HepG2 (cell line): Measurements from ENCODE around the gene ITGA2. TPM values are rescaled to one million over a fixed set of nuclear protein-coding genes. Genes with fewer than 3 reads are reported as not detected.

Experiments
- ATAC-seq: fragments of 200-7000 bp; cut with Tn5 transposase; 3 replicates; pipeline ENCODE4 v1.9.1; 2020; ENCODE audit warnings: mild to moderate bottlenecking, moderate library complexity
- BruUV-seq: library from RNA; stranded (reverse); fragments of 400-500 nt; replicated peaks from 2 replicates; lab custom pipeline; 2021; lab: Mats Ljungman, UMichigan
- CTCF ChIA-PET: fragments of 300-600 bp; formaldehyde crosslinking; extraction: SDS; loops from one replicate; lab custom pipeline; 2021; ENCODE audit warnings: low total read pairs, inconsistent platforms, low intra/inter-chr PET ratio; lab: Yijun Ruan, JAX
- POLR2A ChIA-PET: fragments of 350-600 bp; sonication (Branson Sonifier 250); formaldehyde crosslinking; loops from one replicate; lab custom pipeline; 2020; ENCODE audit warnings: antibody characterized with exemption, inconsistent platforms; lab: Yijun Ruan, JAX
- DNase-seq: peaks from one replicate; pipeline ENCODE4 v3.0.0-alpha.2; 2015; ENCODE audit warnings: low spot score
- FAIRE-seq: peaks from 3 replicates; lab custom pipeline; 2011; peaks lifted over from hg19 to GRCh38; lab: Jason Lieb, UNC
- H2AFZ ChIP-seq: one replicate; pipeline ENCODE4 v1.6.1; 2011; ENCODE audit warnings: low read length, inconsistent platforms
- H3K27ac ChIP-seq: fragments of 300-600 bp; 3 replicates; pipeline ENCODE4 v1.8.0; 2011; ENCODE audit warnings: mixed run types, mild to moderate bottlenecking, mixed read lengths, low read length, inconsistent platforms; ENCODE audit not compliant: insufficient read depth; ENCODE audit errors: extremely low read length
- H3K27me3 ChIP-seq, 2 experiments: fragments of 200-600 bp in 1 of 2; 2 replicates in 1 of 2; 3 replicates in 1 of 2; pipeline versions ENCODE4 v1.6.0 to v1.8.0; 2011; ENCODE audit warnings: low read length in 2 of 2, mild to moderate bottlenecking in 2 of 2, moderate library complexity in 2 of 2, inconsistent platforms in 1 of 2; ENCODE audit not compliant: insufficient read depth in 2 of 2, control insufficient read depth in 1 of 2
- H3K36me3 ChIP-seq, 2 experiments: fragments of 200-600 bp in 1 of 2; replicated peaks in 1 of 2; 2 replicates in 1 of 2; 3 replicates in 1 of 2; pipeline versions ENCODE4 v1.5.1 to v1.8.0; 2011; ENCODE audit warnings: low read length in 2 of 2, inconsistent platforms in 1 of 2; ENCODE audit not compliant: insufficient read depth in 2 of 2, control insufficient read depth in 1 of 2
- H3K4me1 ChIP-seq: 2 replicates; pipeline ENCODE4 v1.5.1; 2012; ENCODE audit warnings: low read length, inconsistent platforms; ENCODE audit not compliant: insufficient read depth
- H3K4me2 ChIP-seq: 2 replicates; pipeline ENCODE4 v1.6.0; 2011; ENCODE audit warnings: low read depth, low read length, inconsistent platforms
- H3K4me3 ChIP-seq, 3 experiments: fragments of 200-600 bp in 1 of 3; sonication (generic), shearing (Covaris generic) in 1 of 3; replicated peaks in 1 of 3; 2 replicates each; pipeline ENCODE4 v1.5.1; 2011 to 2016; ENCODE audit warnings: low read length in 3 of 3, inconsistent platforms in 2 of 3, low read depth in 2 of 3, mild to moderate bottlenecking in 2 of 3, control low read depth in 1 of 3, mixed read lengths in 1 of 3; ENCODE audit not compliant: insufficient read depth in 1 of 3
- H3K79me2 ChIP-seq: one replicate; pipeline ENCODE4 v1.6.1; 2011; ENCODE audit warnings: low read length, inconsistent platforms; ENCODE audit not compliant: insufficient read depth
- H3K9ac ChIP-seq: 2 replicates; pipeline ENCODE4 v1.6.0; 2011; ENCODE audit warnings: mild to moderate bottlenecking, low read depth, low read length, inconsistent platforms; ENCODE audit not compliant: insufficient read depth
- H3K9me3 ChIP-seq: 2 replicates; pipeline ENCODE4 v1.5.1; 2012; ENCODE audit warnings: mild to moderate bottlenecking, low read length
- H4K20me1 ChIP-seq: 2 replicates; pipeline ENCODE4 v1.6.0; 2011; ENCODE audit warnings: inconsistent platforms, mild to moderate bottlenecking, low read length, moderate library complexity; ENCODE audit not compliant: insufficient read depth
- FUBP1 ChIP-seq: sonication (generic); formaldehyde crosslinking; IDR thresholded peaks from 2 replicates; pipeline ENCODE4 v1.5.1; 2020; ENCODE audit warnings: missing genetic modification reagents, mild to moderate bottlenecking, borderline replicate concordance
- GATAD2A ChIP-seq: IDR thresholded peaks from 2 replicates; pipeline ENCODE4 v1.6.1; 2016
- MAZ ChIP-seq, 2 experiments: sonication (generic) in 1 of 2; formaldehyde crosslinking in 1 of 2; IDR thresholded peaks; 2 replicates each; pipeline versions ENCODE4 v1.5.0 to v1.6.1; 2012 to 2020; ENCODE audit warnings: low read depth in 2 of 2, mild to moderate bottlenecking in 2 of 2, borderline replicate concordance in 1 of 2, improper control_type of control experiment in 1 of 2, low read length in 1 of 2, missing genetic modification reagents in 1 of 2, moderate library complexity in 1 of 2
- MED1 ChIP-seq: sonication (generic); formaldehyde crosslinking; IDR thresholded peaks from 2 replicates; pipeline ENCODE4 v1.4.0; 2020; ENCODE audit warnings: missing genetic modification reagents
- MEF2D ChIP-seq: sonication (generic); formaldehyde crosslinking; IDR thresholded peaks from 2 replicates; pipeline ENCODE4 v1.5.1; 2020; ENCODE audit warnings: mild to moderate bottlenecking, missing genetic modification reagents
- NCOA2 ChIP-seq: sonication (generic); formaldehyde crosslinking; IDR thresholded peaks from 2 replicates; pipeline ENCODE4 v1.8.0; 2022; ENCODE audit warnings: inconsistent platforms
- RFXAP ChIP-seq: sonication (generic); formaldehyde crosslinking; IDR thresholded peaks from 2 replicates; pipeline ENCODE4 v1.4.0; 2020; ENCODE audit warnings: missing genetic modification reagents, borderline replicate concordance
- RXRB ChIP-seq: IDR thresholded peaks from 2 replicates; pipeline ENCODE4 v1.6.1; 2016; ENCODE audit warnings: borderline replicate concordance, missing genetic modification reagents, missing compliant biosample characterization
- SALL1 ChIP-seq: sonication (generic); formaldehyde crosslinking; IDR thresholded peaks from 2 replicates; pipeline ENCODE4 v1.8.0; 2022; ENCODE audit warnings: mild to moderate bottlenecking, missing genetic modification reagents
- SAP130 ChIP-seq: IDR thresholded peaks from 2 replicates; pipeline ENCODE4 v1.6.1; 2016; ENCODE audit warnings: low read depth
- TAF15 ChIP-seq: fragments of 200-400 bp; formaldehyde crosslinking; IDR thresholded peaks from one replicate; pipeline ENCODE4 v1.6.1; 2018; ENCODE audit warnings: mild to moderate bottlenecking, low read depth, low read length; ENCODE audit not compliant: poor library complexity, severe bottlenecking
- TEAD3 ChIP-seq: optimal IDR thresholded peaks from 2 replicates; pipeline ENCODE3; 2016; ENCODE audit warnings: borderline replicate concordance
- YEATS4 ChIP-seq: sonication (generic); formaldehyde crosslinking; IDR thresholded peaks from 2 replicates; pipeline ENCODE4 v1.4.0; 2020; ENCODE audit warnings: missing genetic modification reagents, borderline replicate concordance
- ZC3H4 ChIP-seq: sonication (generic); formaldehyde crosslinking; IDR thresholded peaks from 2 replicates; pipeline ENCODE4 v1.4.0; 2020; ENCODE audit warnings: missing genetic modification reagents, borderline replicate concordance
- ZNF12 ChIP-seq: sonication (generic); formaldehyde crosslinking; IDR thresholded peaks from 2 replicates; pipeline ENCODE4 v1.5.0; 2020; ENCODE audit warnings: missing genetic modification reagents
- ZNF326 ChIP-seq: sonication (generic); formaldehyde crosslinking; IDR thresholded peaks from 2 replicates; pipeline ENCODE4 v1.4.0; 2020; ENCODE audit warnings: missing genetic modification reagents, borderline replicate concordance
- ZNF790 ChIP-seq: sonication (generic); formaldehyde crosslinking; IDR thresholded peaks from 2 replicates; pipeline ENCODE4 v1.8.0; 2022; ENCODE audit warnings: missing genetic modification reagents, mild to moderate bottlenecking, borderline replicate concordance
- WGBS: methylation state at CpG from one replicate; pipeline ENCODE4 v1.1.6; 2017; ENCODE audit warnings: low lambda C conversion rate; 5-methylcytosine and 5-hydroxymethylcytosine counted together
- in situ Hi-C: cut with HindIII; loops from 2 replicates; pipeline ENCODE4 v1.10.0; 2017; ENCODE audit warnings: low pct_unique_long_range_greater_than_20kb; ENCODE audit not compliant: extremely low pct_ligation_motif_present
- intact Hi-C: fragments of 100-400 bp; cut with micrococcal nuclease; formaldehyde crosslinking; loops from one replicate; pipeline ENCODE4 v1.10.0; 2022; ENCODE audit not compliant: unreplicated experiment
- polyA plus RNA-seq, 8 experiments: library from polyadenylated mRNA; depleted of rRNA in 3 of 8; stranded (reverse) in 7 of 8; unstranded in 1 of 8; fragments of >200 nt; fragmentation: Illumina TruSeq in 4 of 8; extraction: Trizol in 4 of 8; gene quantifications; 2 replicates each; pipeline versions ENCODE4 v1.2.1 to v1.2.3, GENCODE V29; 2011 to 2016; ENCODE audit warnings: low read depth in 4 of 8, missing spikeins in 1 of 8, mixed read lengths in 1 of 8; ENCODE audit not compliant: insufficient read depth in 1 of 8
- total RNA-seq, 5 experiments: library from RNA; depleted of rRNA; stranded (reverse); fragments of >200 nt; fragmentation: Illumina TruSeq; extraction: Trizol; gene quantifications; 2 replicates each; pipeline ENCODE4 v1.2.3, GENCODE V29; 2016; ENCODE audit warnings: low read depth in 1 of 5
- TF ChIP-seq, protein P1 (sequence below): sonication (generic); formaldehyde crosslinking; conservative IDR thresholded peaks from 2 replicates; pipeline ENCODE4 v1.4.0; 2020; ENCODE audit warnings: mild to moderate bottlenecking, missing genetic modification reagents, moderate library complexity
- TF ChIP-seq, protein P2 (sequence below): sonication (generic); formaldehyde crosslinking; IDR thresholded peaks from 2 replicates; pipeline ENCODE4 v1.5.1; 2020; ENCODE audit warnings: mild to moderate bottlenecking, moderate library complexity, missing genetic modification reagents

Gene ITGA2
- total and polyA plus RNA-seq, 2 of the 13 experiments (the other 11 are each of a cell fraction or from before 2014, with no cell fraction given): 15.8 to 58.3 TPM

DNA sequence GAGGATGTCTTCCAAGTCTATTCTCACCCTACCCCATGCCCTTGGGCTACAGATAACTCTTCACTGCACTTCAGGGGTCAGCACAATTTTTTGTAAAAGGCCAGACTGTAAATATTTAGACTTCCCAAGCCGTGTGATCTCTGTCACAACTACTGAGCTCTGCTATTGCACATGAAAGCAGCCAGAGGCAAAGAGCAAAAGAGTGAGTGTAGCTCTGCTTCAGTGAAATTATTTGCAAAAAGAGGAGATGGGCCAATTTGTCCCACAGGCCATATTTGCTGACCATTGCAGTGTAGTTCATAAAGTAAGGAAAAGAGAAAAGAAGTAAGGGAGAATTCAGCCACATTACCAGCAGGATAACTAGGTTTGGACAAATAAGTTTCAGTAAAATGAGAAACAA lies 127.4 kb downstream of the ITGA2 start:
- no peak for FAIRE-seq
- H3K9ac ChIP-seq: no peak overlapping the region
- ChIA-PET CTCF (no interaction called here), POLR2A (no interaction called here)
- no peaks in the 10 kb centered on the region for H4K20me1 ChIP-seq
- no peaks in the 10 kb centered on the region for H3K79me2 ChIP-seq
- 0% methylated on average over 1 of the region's 1 CpG for WGBS
- no peak overlapping the region for H3K4me2 ChIP-seq
- no peak overlapping the region for H3K27ac ChIP-seq
- BruUV-seq: no TSS peak
- intact Hi-C loops: no loop called here
- H3K27me3 ChIP-seq: no peaks in the 10 kb centered on the region; a peak in 1 of 5 replicates
- in situ Hi-C loops: no loop called here
- no peaks in the 10 kb centered on the region for H3K9me3 ChIP-seq
- H2AFZ ChIP-seq: no peak overlapping the region
- ATAC-seq: peak; percentile 81
- DNase-seq: peak; percentile 52
- H3K4me1 ChIP-seq: peaks cover 42% of the 10 kb centered on the region
- no peaks in the 10 kb centered on the region for H3K36me3 ChIP-seq
- no peak overlapping the region for H3K4me3 ChIP-seq
- TF ChIP-seq ZNF326 (CRISPR knock-in tag) (no peak), ZNF790 (CRISPR knock-in tag) (no peak), GATAD2A (CRISPR knock-in tag) (peak; percentile 38; the same call in 1 of the 2 replicates), RXRB (peak; percentile 52; the same call in 1 of the 2 replicates), NCOA2 (peak; percentile 45; the same call in 1 of the 2 replicates), TAF15 (no peak), ZNF12 (CRISPR knock-in tag) (0 out of 2 replicates have a peak, but pooled peaks have one; percentile 39), SALL1 (CRISPR knock-in tag) (peak; percentile 46; the same call in 1 of the 2 replicates), YEATS4 (peak; percentile 29; the same call in 1 of the 2 replicates), MAZ (IDR thresholded peaks at IDR 0.05; ENCODE audit: borderline replicate concordance, low read depth, low read length) (no peak), MAZ (CRISPR knock-in tag; IDR thresholded peaks at IDR 0.05; ENCODE audit: low read depth) (no peak), ZC3H4 (CRISPR knock-in tag) (no peak), SAP130 (CRISPR knock-in tag) (peak; percentile 40), RFXAP (CRISPR knock-in tag) (no peak), MEF2D (CRISPR knock-in tag) (no peak), FUBP1 (no peak), MED1 (CRISPR knock-in tag) (peak; percentile 73), TEAD3 (CRISPR knock-in tag) (peak; percentile 22)
- TF ChIP-seq, protein P1, sequence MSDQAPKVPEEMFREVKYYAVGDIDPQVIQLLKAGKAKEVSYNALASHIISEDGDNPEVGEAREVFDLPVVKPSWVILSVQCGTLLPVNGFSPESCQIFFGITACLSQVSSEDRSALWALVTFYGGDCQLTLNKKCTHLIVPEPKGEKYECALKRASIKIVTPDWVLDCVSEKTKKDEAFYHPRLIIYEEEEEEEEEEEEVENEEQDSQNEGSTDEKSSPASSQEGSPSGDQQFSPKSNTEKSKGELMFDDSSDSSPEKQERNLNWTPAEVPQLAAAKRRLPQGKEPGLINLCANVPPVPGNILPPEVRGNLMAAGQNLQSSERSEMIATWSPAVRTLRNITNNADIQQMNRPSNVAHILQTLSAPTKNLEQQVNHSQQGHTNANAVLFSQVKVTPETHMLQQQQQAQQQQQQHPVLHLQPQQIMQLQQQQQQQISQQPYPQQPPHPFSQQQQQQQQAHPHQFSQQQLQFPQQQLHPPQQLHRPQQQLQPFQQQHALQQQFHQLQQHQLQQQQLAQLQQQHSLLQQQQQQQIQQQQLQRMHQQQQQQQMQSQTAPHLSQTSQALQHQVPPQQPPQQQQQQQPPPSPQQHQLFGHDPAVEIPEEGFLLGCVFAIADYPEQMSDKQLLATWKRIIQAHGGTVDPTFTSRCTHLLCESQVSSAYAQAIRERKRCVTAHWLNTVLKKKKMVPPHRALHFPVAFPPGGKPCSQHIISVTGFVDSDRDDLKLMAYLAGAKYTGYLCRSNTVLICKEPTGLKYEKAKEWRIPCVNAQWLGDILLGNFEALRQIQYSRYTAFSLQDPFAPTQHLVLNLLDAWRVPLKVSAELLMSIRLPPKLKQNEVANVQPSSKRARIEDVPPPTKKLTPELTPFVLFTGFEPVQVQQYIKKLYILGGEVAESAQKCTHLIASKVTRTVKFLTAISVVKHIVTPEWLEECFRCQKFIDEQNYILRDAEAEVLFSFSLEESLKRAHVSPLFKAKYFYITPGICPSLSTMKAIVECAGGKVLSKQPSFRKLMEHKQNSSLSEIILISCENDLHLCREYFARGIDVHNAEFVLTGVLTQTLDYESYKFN: peak; percentile 67
- TF ChIP-seq, protein P2, sequence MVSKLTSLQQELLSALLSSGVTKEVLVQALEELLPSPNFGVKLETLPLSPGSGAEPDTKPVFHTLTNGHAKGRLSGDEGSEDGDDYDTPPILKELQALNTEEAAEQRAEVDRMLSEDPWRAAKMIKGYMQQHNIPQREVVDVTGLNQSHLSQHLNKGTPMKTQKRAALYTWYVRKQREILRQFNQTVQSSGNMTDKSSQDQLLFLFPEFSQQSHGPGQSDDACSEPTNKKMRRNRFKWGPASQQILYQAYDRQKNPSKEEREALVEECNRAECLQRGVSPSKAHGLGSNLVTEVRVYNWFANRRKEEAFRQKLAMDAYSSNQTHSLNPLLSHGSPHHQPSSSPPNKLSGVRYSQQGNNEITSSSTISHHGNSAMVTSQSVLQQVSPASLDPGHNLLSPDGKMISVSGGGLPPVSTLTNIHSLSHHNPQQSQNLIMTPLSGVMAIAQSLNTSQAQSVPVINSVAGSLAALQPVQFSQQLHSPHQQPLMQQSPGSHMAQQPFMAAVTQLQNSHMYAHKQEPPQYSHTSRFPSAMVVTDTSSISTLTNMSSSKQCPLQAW (CRISPR knock-in tag): 0 out of 2 replicates have a peak, but pooled peaks have one; percentile 40
